ENCODE results near the gene HRH1.
A peak's percentile ranks its signal among the peaks of the same experiment; 100 is the strongest.
"Not testable (repeated sequence)": the region's sequence is repeated elsewhere in the genome, so short reads cannot be mapped to it uniquely, and the experiment has no call there.

Gene HRH1

DNA sequence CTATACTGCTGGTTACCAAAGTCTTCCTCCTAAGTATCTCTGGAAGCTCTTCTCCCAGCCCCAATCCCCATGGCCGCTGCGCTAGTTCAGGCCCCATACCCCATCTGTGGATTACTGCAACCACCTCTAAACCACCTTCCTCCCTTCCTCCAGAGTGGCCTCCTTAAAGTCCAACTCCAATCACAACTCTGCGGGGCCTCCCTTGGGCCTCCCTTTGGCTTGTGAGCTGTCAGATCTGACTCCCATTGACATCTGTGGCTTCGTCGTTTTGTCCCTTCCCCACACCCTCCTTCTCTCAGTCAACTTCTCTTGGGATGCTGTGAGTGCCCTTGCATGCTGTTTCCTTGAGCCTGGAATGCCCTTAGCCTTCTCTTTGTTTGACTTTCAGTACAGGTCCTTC lies 9.3 kb upstream of the HRH1 start:
- DNase-seq: no peak

GRCh38 chr3:11145888-11146287 lies 8.4 kb upstream of the HRH1 start:
- DNase-seq: no peak

- no peak for DNase-seq
Observed at GRCh38 chr3:11146773-11147660, 7.3 kb upstream of the HRH1 start.

DNA sequence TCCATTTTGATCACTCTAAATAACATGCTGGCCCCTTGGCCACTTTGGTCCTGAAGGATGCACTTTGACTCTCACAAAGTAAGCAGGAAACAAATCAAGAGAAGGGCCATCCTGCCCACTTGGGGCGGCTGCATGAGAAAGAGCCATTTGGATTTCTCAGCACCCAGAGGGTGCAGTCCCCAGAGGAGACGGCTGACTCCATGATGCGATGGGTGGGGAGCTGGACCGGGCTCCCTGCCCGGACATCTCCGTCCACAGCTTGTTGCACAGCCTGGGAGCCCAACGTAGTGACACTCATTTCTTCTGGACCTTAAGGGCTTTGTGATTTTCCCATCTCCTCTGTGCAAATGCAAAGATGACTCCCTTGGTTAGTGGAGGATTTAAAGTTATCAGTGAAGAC lies 4.0 kb upstream of the HRH1 start:
- DNase-seq: no peak

- no peak for DNase-seq
Observed at GRCh38 chr3:11152301-11152700, 2.0 kb upstream of the HRH1 start.

DNA sequence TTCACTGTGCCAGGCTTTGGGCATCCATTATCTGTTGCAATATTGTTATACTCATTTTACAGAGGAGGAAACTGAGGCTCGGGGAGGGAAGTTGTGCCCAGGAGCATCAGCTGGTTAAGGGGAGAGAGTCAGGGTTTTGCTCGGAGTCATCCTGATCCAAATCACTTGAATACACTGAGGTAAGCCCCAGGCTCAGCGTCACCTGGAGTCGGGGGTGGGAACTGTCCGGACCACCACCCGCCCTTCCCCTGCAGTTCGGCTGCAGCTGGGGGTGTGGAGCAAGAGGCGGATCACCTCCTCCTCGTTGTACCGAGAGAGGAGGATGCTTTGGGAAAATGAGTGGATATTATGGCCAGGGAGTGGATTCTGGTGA lies 646 bp downstream of the HRH1 start:
- no peak for DNase-seq

- DNase-seq: peak; percentile 15 to 46
Observed at GRCh38 chr3:11155341-11156025, 1.2 kb downstream of the HRH1 start.

DNA sequence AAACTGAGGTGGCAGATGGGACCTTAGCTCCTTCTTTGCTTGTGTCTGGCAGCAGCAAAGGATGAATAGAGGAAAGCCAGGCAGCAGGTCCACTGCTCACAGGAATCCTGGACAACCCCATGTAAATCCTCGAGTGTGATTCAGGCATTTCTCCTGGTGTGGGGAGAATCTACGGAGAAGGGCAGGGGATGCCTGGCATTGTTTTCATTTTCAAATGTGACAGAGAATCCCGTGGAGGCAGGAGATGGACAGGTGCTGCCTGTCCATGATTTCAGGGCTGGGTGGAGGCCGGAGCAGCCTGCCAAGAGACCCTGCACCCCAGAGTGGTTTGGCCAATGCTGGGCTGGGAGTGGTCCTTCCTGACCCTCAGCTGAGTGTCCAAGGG lies 1.7 kb downstream of the HRH1 start:
- DNase-seq: no peak

- no peak for DNase-seq
Observed at GRCh38 chr3:11157421-11157820, 3.1 kb downstream of the HRH1 start.

- no peak for DNase-seq
Observed at GRCh38 chr3:11159421-11159904, 5.2 kb downstream of the HRH1 start.

DNA sequence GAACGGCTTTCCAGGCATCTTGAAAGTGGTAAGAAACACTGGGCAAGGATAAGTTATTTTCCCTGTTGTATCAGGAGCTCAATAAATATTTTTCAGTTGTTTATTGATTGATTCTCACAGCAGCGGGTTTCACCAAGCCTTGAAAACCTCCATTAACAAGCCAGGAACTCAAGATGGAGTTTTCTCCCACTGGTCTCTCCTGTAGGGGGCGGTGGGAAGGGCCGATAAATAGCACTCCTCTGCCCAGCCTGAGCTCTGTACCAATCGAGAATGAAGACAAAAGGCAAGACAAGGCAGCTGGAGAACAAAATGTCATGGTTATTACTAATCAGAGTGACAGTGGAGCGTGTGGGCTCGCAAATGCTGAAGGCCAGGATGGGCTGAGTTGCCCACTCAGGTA lies 7.4 kb downstream of the HRH1 start:
- DNase-seq: no peak

- no peak for DNase-seq
Observed at GRCh38 chr3:11162401-11163345, 8.4 kb downstream of the HRH1 start.

DNA sequence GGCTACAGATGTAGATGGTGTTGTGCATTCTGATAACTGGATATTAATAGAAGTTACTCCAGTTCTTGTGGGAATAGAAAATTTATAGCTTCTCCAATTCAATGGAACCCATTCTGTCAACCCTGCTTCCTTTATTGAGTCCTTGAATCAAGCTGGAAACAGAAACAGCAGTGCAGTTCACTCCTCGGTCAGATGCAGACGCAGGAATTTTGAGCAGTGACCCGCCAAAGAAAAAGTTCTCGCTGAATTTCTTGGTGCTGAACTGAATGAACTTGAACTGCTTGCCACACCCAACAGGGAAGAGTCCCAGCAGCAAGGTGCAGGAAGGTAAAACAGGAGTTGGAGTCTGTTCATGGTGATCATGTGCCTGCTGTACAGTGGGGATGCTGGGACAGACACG lies 10.3 kb downstream of the HRH1 start:
- DNase-seq: no peak

DNA sequence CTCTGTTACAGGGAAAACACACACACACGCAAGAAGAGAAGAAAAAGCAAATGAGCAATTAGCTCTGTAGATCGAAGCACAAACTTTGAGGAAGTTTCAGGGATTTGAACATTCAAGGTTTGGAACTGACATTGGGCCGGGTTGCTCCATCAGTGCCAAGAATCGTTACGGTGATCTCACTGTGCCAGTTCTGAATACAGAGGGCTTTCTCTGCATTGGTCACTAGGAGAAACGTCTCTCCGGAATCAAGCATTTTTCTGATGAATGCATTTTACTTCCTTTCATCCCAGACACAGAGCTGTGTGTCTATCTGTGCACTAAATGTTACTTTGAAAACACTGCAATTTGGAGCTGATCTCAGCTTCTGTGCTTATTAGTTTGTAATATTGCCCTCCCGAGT lies 11.2 kb downstream of the HRH1 start:
- no peak for DNase-seq

GRCh38 chr3:11166807-11167400 lies 12.6 kb downstream of the HRH1 start:
- not testable (repeated sequence) for DNase-seq

DNA sequence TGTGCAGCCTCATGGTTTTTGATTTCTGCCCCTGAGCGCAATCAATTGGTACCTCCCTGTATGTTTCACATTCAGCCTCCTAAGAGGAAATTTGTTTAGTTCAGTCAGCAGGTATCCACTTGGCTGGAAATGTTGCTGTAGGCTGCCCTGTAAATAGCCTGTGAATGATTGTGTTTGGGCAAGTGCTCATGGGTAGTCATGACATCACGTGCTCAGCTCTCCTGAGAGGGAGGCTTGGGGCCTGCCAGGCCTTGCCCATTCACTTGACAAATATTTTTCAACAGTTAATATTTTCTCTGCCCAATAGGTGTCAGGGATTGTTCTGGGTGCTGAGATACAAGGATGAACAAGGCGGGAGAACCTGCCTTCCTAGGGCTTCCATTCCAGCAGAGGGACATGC lies 13.3 kb downstream of the HRH1 start:
- DNase-seq: no peak

DNA sequence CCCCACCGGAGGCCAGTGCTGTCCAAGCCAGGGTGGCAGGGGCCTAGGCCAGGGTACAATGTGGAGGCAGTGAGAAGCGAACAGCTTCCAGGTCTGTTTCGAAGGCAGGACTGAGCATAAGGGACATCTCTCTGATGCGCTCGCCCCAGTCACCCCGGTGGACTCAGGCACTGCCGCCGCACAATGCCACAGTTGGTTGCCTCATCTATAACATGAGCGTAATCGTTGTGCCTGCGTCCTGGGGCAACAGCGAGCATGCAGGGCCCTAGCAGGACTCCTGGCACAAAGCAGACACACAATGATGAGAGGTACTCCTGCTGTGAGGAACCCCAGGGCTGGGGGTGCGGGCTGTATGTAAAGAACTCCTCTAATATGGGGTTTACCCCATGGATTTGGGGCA lies 14.1 kb downstream of the HRH1 start:
- no peak for DNase-seq

GRCh38 chr3:11168881-11169805 lies 14.8 kb downstream of the HRH1 start:
- no peak for DNase-seq

GRCh38 chr3:11170052-11170770 lies 15.9 kb downstream of the HRH1 start:
- no peak for DNase-seq

GRCh38 chr3:11172096-11172690 lies 17.9 kb downstream of the HRH1 start:
- DNase-seq: no peak
